GM23248 (cell line): ENCODE measurements around the gene RIPOR3.

Source experiments
- EZH2 ChIP-seq: fragments of 200-600 bp; sonication (generic); IDR thresholded peaks from 2 replicates; pipeline ENCODE4 v1.6.1; 2018; ENCODE audit warnings: antibody characterized with exemption, mild to moderate bottlenecking; ENCODE audit not compliant: insufficient read depth, poor library complexity, severe bottlenecking
- EZH2phosphoT487 ChIP-seq: fragments of 200-600 bp; sonication (generic); IDR thresholded peaks from 2 replicates; pipeline ENCODE4 v1.6.1; 2018; ENCODE audit warnings: antibody characterized with exemption, moderate library complexity, mild to moderate bottlenecking, low read depth; ENCODE audit not compliant: insufficient read depth

DNA sequence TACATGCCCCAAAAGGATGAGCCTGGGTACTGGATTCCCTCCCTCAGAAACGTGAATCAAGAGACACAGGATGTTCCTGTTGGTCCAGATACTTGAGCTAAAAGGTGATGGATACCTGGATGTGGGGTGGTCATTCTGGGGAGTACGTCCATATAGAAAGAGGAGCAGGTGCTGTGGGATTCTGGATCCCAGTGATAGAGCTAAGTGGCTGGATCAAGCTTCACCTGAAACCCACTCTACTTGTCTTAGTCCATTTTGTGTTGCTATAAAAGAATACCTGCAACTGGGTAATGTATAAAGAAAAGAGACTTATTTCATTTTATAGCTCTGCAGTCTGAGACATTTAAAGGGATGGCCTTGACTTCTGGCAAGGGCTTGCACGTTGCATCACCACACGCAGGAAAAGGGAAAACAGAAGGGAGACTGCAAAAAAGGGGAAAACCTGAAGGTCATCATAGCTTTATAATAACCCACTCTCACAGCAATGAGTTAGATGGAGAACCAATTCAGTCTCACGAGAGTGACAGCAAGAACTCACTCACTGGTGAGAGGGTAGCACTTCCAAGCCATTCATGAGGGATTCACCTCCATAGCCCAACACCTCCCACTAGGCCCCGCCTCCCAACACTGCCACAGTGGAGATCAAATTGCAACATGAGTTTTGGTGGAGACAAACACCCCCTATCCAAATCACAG is 31.2 kb downstream of the RIPOR3 start:
- no peak for TF ChIP-seq EZH2phosphoT487
- TF ChIP-seq EZH2: no peak
